COLO829 (cell line): ENCODE data around the gene VSTM5.

Experiments
- DNase-seq: peaks from one replicate; pipeline ENCODE4 v3.0.0; 2012; ENCODE audit warnings: low spot score

VSTM5 gene

GRCh38 chr11:93842461-93842860 is 8.0 kb downstream of the VSTM5 start:
- DNase-seq, result no peak

DNA sequence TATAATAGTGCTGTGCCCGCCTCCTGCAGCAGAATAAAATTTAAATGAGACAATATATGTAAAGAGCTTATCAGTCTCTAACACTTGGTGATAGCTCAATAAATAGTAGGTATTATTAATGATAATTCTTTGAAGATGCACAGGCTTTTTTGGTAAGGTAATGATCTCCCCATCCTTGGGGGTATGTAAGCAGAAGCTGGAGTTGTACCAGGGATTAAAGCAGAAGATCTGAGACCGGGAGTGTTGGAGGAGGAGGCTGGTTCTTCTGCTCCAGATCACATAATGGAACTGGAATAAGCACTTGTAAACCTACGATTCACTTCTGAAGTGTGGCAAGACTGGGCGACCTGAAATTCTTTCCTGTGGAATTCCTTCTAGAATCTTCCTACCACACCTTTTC is 8.4 kb downstream of the VSTM5 start:
- DNase-seq, result no peak

- DNase-seq, result no peak
Observed at GRCh38 chr11:93841446-93841845, 9.0 kb downstream of the VSTM5 start.

- no peak for DNase-seq
Observed at GRCh38 chr11:93840981-93841380, 9.4 kb downstream of the VSTM5 start.

- DNase-seq, result no peak
Observed at GRCh38 chr11:93840180-93840579, 10.2 kb downstream of the VSTM5 start.

DNA sequence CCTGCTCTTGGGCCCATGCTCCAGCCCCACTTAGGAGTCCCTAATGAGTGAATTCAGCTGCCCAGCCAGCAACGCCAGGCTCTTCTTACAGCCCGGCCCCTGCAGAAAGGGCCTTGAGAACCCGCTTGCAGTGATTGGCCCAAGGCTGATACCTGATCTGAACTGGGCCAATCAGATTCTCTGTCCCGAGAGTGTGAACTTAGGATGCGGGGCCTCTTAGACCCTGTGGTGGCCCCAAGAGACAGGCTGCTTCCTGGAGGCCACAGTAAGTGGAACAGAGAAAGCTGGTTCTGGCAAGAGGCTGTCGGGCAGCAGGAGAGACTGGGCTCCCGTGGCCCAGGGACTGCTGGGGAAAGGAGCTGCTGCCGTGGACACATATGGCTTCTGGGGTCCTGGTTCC is 11.5 kb downstream of the VSTM5 start:
- no peak for DNase-seq

DNA sequence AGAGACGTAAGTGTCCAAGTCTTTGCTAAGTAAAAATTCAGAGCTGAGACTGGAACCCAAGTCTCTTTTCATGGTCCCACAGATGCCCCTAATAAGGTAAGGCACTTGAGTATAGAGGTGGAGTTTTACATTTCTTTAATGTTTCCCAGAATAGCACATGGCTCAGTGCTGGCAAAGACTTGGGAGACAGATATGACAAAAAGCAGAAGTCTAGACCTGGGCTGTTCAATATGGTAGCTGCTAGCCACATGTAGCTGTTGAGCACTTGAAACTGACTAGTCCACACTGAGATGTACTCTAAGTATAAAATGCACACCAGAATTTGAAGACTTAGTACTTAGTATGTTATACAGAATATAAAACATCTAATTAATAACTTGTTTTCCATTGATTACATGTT is 17.6 kb downstream of the VSTM5 start:
- no peak for DNase-seq

DNA sequence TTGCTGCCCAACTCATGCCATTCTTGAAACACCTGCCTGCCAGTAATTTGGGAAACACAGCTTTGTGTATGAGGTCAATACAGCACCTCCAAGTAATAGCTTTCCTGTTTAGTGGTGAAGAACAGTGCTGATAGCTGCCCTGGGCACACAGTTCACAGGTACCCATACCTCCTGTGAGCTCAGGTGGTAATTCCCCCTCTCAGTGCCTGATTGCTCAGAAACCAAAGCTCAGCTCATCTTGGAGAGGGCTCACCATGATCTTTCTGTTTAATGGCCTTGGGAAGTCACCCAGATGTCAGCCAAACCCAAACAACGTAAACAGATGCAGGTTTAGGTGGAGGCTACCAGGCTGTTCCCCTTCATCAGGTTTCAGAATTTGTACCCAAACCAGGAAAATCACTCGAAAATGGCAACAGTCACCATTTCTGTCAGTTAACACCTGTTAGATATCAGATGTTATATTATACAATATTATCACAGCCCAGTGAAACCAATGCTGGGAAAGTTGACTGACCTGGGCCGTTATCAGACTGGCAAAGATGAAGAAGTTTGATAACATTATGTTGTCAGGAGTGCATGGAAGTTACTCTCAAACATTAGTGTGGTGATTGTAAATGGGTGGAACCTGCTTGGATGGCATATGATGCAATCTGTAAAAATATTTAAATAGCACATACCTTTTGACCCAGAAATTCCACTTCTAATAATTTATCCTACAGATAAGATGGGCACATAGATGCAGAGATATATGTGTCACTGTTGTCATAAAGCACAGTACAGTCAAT is 18.9 kb downstream of the VSTM5 start:
- no peak for DNase-seq

GRCh38 chr11:93829598-93829997 is 20.8 kb downstream of the VSTM5 start:
- no peak for DNase-seq

DNA sequence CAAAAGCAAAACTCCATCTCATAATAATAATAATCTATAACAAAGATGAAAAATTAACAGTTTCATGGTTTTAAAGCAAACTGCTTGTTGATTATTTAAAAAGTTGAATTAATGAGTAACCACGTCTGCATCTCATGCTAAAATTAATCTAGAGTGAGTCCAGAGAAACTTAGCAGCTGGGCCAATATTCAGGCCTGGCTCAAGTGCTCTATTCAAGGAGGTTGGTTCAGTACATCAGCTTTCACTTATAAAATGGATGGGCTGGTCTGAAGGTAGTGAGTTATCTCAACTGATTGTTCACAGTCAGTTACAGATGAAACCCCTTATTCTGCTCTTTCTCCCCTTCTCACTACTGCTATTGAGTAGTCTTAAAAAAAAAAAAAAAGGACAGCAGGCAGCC is 23.1 kb downstream of the VSTM5 start:
- DNase-seq, result no peak

DNA sequence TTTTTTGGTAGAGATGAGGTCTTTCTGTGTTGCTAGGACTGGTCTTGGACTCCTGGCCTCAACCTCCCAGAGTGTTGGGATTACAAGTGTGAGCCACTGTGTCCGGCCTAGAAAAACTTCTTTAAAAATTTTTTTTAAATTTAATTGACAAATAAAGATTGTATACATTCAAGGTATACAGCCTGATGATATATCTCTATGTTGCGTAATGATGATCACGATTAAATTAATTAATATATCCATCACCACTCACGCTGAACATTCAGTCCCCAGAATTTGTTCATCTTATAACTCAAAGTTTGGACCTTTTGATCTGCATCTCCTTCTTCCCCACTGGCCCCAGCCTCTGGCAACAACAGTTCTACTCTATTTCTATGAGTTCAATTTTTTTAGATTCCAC is 27.2 kb downstream of the VSTM5 start:
- no peak for DNase-seq

DNA sequence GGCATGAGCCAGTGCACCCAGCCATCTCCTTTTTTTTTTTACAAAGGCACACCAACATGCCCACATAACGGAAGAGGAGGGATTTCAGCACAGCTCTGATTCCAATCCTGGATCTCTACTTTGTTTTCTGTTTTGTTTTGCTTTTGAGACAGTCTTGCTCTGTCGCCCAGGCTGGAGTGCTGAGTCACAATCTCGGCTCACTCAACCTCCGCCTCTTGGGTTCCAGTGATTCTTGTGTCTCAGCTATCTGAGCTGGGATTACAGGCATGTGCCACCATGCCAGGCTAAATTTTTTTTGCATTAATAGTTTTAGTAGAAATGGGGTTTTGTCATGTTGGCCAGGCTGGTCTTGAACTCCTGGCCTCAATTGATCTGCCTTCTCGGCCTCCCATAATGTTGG is 28.1 kb downstream of the VSTM5 start:
- DNase-seq, result no peak

- DNase-seq, result no peak
Observed at GRCh38 chr11:93821617-93822016, 28.8 kb downstream of the VSTM5 start.

GRCh38 chr11:93820847-93821246 is 29.6 kb downstream of the VSTM5 start:
- no peak for DNase-seq

DNA sequence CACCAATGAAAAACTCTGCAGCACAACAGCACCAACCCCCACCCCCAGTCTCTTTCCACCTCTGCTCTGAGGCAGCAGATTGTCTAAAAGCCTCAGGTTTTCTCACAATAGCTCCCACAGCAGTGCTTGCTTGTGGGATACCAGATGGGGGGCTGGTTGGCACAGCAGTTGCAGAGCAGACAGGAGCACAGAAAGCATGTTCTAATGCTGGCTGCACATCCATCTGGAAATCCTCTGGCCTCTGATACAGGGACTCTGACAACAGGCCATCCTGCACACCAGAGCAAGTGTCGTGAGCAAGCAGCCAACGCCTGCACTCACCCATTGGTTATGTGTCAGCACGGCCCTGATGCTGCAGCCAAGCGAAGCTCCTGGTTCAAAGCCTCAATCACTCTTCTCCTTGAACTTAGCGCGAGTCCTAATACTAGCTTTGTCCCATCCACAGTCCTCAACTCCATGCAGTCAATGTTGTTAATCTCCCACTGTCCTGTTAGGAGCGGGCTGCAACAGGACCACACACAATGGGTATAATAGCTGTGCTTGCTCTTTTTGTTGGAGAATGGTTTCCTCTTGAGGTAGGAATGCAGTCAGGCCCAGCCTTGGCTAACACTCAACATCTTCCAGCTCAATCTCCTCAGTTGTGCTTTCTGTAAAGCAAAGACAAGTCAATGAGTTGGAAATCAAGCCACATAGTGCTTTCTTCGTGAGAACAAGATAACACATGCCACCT is 30.3 kb downstream of the VSTM5 start:
- DNase-seq, result no peak

DNA sequence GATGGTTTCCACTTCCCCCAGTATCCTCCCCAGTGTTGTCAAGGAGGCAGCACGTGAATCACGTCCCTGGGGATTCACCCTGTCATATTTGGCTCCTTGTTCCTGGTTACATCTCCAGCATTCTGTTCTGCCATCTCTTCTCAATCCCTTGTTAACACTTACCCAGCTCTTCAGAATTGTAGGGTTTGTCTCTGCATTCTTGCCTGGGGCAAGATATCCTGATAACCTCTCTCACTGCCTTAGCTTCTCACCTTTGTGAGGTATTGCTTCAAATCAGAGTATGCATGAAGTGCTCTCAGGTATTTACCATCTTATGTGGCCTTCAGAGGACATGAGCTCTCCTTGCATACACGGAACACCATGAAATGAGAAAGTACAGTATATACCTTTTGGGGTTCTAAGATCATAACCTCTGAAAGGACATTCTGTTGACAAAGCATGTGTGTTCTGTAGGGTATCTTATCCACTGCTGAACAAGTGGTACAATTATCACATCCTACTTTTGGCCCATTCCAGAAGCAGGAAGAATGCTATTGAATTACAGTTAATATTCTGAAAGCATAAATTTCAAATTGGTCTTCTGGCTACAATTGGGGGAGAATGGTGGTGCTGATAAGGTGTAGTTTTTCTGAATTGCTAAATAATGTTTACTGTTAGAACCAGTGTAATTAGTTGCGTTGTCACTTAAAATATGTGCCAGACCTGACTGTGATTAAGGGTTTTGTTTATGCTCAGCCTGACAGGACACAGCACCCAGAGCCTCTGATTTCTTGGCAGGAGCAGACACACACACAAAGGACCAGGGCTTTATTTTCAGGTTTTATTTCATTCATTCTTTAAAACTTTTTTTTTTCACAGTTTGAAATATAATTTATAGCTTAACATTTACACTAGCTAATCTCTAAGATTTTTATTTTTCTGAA is 32.7 kb downstream of the VSTM5 start:
- no peak for DNase-seq

DNA sequence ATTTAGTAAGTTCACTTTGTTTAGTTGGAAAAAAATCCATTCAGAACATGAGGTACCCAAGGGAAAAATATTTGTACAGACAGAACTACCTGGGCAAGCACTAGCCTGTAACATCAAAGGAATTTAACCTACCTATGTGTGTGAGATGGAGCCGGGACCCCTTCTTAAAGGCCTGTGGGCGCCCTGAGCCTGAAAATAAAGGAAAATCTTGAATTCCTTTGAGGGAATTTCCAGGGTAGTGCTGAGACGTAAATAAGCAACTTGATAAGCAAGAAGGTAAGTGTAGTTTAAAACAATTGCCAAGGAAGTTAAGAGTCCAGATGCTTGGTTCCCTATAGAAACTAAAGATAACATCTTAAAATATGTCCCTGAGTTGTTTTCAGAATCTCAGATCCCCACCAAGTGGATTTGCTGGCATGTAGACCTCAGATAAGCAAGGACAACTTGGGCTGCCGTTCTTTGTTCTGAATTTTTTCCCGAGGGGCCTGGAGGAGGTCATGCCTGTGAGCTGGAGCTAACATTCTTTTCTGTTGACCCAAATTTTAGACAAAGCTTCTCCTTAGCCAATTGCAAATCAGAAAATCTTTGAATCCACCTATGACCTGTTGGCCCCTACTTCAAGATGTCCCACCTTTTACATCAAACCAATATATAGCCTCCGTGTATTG is 35.3 kb downstream of the VSTM5 start:
- no peak for DNase-seq

- DNase-seq, result no peak
Observed at GRCh38 chr11:93813974-93814373, 36.4 kb downstream of the VSTM5 start.

- no peak for DNase-seq
Observed at GRCh38 chr11:93807980-93808379, 42.4 kb downstream of the VSTM5 start.

DNA sequence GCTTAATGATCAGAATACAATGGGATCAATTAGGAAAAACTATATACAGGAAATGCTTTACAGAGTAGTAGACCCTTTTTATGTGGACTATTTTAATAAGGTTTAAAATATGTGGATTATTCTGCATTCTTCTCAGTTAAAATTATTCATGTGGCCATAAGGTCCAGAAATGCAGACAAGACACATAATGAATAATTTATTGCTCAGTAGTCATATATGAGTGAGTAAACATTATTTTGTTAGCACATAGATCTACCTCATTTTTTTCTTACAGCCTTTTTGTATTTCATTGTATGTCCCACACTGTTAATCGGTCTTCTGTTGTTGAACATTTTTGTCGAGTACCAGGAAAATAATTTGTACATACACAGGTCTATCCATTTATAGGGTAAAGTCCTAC is 45.5 kb downstream of the VSTM5 start:
- DNase-seq, result no peak

DNA sequence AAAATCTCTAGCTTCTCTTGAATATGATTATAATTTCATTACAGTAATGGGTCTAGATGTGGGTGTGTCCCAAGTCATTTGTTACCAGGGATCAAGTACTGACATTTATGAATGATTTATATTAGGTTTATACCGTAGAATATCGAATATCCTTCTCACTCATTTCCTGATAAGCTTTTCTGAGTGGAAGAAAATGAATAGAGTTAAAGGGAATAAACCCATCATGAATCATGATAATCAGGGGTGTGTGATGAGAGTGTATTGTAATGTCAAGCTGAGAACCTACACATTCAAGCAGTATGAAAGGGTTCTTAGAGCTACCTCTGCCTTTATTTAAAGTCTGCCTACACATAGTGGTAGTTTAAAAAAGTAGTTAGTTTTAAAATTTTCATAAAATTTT is 49.1 kb downstream of the VSTM5 start:
- no peak for DNase-seq
